ENCODE results near the gene SNRPA1.

Gene SNRPA1

DNA sequence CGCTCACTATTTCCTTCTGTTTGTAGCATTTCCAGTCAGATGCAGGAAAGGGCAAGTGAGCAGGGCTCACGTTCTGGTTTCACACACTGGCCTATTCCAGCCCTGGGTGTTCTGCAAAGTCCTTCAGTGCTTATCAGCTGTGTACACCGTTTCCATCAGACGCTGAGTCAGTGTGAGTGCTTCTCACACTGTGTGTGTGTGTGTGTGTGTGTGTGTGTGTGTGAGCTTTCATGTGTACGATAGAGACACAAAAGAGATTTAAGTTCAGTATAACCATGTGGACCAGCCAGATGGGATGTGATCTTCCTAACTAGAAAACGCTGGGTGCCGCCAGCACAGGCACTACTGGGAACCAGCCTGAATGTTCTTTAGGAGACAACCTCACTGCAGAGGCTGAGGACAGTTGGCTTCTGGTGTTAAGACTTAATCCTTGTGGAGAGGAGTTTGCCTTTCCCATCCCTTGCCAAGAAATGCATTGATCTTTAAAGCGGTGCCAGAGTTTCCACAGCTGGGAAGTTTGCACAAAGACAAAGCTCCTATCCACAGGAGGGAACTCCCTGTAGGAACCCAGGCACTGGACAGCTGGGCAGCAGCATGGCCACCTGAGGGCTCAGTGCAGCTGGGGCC is 39.3 kb downstream of the SNRPA1 start:
- DNase-seq (ENCODE audit: insufficient read length, low spot score) (no peak), FAIRE-seq (no peak)
- TF ChIP-seq, protein P1, sequence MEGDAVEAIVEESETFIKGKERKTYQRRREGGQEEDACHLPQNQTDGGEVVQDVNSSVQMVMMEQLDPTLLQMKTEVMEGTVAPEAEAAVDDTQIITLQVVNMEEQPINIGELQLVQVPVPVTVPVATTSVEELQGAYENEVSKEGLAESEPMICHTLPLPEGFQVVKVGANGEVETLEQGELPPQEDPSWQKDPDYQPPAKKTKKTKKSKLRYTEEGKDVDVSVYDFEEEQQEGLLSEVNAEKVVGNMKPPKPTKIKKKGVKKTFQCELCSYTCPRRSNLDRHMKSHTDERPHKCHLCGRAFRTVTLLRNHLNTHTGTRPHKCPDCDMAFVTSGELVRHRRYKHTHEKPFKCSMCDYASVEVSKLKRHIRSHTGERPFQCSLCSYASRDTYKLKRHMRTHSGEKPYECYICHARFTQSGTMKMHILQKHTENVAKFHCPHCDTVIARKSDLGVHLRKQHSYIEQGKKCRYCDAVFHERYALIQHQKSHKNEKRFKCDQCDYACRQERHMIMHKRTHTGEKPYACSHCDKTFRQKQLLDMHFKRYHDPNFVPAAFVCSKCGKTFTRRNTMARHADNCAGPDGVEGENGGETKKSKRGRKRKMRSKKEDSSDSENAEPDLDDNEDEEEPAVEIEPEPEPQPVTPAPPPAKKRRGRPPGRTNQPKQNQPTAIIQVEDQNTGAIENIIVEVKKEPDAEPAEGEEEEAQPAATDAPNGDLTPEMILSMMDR (IDR thresholded peaks at IDR 0.05; ENCODE audit: insufficient read depth, missing control alignments): no peak

DNA sequence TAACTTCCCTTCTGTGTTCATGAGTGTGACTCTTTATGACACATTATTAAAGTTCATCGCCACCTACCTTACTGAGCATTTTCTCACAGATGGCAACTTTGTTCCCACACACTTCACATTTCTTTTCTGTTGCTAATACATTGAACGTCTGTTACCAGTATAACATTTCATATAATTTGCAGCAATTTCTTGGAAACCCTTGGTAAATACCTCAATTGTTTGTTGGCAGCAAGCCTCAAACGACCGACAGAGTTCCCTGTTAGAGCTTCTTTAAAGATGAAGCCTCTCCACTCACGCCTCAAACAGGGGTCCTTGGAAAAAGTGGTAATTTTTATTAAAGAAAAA is 40.0 kb downstream of the SNRPA1 start:
- TF ChIP-seq, protein P1 (IDR thresholded peaks at IDR 0.05; ENCODE audit: insufficient read depth, missing control alignments): no peak
- DNase-seq (ENCODE audit: insufficient read length, low spot score) (no peak), FAIRE-seq (no peak)

DNA sequence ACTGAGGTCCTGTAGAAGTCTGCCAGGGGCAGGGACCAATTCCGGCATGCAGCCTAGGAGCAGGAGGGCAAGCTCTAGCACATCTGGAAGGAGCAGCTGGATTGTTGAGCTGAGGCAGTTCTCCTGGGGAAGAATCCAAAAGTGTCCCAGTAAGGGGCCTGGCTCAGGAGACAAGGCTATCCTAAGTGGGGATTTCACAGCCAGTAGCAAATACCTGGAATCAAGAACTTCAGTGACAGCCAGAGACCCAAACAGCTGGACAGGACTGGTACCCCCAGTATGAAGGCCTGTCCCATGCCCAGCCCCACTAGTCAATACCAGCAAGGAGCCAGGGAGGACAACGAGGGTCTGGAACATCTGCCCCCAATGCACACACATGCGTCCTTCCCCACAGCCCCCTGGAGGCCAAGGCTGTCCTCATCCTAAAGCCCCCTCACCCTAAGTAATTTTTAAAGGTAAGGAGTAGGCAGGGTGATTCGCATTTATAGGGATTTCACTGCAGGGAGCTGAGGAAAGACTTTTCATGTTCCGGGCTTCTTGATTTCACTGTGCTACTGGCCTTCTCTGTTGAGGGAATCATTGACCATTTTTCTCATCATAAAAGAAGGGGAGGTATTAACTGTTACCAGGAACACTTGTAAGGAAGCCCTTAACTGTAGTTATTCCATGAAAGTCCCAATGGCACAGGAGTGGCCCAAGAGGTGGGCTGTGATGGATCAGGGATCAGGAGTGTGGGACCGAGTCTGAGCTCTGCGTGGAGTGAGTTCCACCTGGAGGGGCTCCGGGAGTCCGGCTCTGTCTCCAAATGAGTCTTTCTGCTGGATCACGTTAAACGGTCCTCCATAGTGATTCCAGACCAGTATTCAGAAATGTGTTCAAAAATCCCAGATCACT is 40.6 kb downstream of the SNRPA1 start:
- TF ChIP-seq, protein P1 (IDR thresholded peaks at IDR 0.05; ENCODE audit: insufficient read depth, missing control alignments): no peak
- DNase-seq (ENCODE audit: insufficient read length, low spot score): no peak
- no peak for FAIRE-seq

DNA sequence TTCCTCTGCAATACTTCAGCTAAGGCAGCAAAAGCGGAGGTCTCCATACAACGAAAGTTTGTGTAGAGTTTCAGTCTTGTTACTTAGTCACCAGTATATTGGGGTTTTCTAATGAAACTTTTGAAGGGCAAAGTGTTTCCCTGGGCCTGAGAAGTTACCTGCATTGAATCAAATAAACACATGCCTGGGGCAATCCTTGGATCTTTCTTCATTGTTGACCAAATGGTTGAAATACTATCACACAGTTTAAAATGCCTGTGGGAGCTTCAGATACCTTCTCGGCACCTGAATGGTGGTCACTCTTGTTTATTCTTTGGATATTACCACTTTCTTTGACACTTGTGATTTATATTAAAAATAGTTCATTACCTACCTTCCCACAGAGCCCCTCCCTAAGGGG is 42.2 kb downstream of the SNRPA1 start:
- FAIRE-seq (no peak), DNase-seq (ENCODE audit: insufficient read length, low spot score) (no peak)
- TF ChIP-seq, protein P1 (IDR thresholded peaks at IDR 0.05; ENCODE audit: insufficient read depth, missing control alignments): no peak

DNA sequence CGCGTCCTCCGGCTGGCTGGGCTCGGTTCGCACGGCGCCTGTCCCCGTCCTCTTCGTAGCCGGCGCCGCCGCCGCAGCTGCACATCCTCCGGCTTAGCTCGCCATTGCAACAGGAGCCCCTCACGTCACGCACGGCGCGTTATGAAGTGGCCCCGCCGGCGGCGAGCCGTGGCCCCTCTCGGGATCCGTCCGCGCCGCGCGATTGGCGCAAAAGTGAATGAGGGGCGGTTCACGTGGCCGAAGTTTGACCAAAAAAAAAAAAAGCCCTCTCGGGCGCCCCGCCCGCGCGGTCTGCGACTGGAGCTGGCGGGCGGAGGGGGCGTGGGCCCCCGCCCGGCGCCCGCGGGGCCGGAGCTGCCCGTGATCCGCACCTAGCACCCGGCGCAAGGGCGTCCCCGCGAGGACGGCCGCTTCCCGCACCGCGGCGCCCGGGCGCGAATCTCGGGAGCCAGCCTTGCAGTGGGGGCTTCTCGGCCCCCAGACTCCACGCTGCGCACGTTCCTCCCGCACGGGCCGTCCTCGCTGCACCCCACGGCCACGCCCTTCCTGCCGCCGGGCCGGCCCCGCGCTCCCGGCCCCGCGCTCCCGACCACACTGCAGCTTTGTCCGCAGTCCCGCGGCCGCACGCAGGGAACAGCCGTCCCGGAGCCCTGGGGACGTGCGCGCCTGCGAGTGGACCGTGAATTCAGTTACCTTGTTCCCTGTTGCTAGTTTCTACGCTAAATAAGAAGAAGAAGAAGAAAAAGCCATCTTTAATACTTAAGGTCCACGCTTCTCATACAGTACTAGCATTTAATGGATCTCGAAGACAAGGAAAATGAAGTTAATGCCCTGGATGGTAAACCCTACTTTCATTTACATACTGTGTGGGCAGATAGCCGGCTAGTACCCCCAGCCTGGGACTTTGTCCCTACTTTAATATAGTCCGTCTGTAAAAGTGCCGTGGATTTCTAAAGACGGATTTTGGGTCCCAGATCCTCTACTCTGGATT is 42.9 kb downstream of the SNRPA1 start, which contains the start of gene CHSY1:
TSS of gene CHSY1 (minus strand) at position 219 of the 991 bp plus-strand sequence. CDS start 592 bp downstream, outside the sequence.
- DNase-seq (ENCODE audit: insufficient read length, low spot score) (peak; percentile 67), FAIRE-seq (no peak)
- TF ChIP-seq, protein P1 (IDR thresholded peaks at IDR 0.05; ENCODE audit: insufficient read depth, missing control alignments): peak; percentile 23

DNA sequence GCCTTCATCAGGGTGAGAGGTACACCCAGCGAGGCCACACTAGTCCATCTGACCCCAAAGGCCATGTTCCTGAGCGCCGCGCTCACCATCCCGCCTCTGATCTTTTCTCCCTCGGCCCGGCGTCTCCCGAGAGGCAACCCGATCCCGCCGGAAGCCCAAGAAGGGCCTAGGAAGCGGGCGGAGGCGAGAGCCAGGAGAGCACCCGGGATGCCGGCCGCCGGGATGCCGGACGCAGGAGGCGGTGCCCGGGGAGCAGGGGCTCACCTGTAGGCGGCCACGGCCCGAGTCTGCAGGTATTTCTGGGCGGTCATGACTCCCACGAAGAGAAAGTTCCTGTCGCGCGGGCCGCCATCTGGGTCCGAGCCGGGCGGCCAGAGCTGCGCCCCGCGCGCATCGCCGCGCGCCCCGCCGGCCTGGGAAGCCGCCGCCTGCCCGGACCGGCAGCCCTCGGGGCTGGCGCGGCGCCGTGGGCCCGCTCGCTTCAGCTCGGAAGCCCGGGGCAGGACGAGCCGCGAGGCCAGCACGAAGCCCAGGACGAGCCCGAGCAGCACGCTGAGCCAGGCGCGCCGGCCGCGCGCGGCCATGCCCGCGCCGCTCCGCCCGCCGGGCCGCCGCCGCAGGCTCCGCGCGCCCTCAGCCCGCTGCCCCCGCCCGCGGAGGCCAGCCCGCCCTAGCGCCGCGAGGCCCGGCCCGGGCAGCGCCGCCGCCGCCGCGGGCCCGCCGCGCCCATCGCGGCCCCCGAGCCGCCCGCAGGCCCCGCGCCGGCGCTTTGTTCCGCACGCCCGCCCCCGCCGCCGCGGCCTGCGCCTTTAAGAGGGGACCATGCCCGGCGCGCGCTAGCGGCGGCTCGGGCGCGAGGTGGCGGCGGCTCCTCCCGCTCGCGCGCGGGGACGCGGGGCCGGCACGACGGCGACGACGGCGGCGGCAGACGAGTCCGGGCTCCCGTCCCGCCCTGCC is 43.9 kb downstream of the SNRPA1 start:
- DNase-seq (ENCODE audit: insufficient read length, low spot score) (no peak), FAIRE-seq (no peak)
- TF ChIP-seq, protein P1 (IDR thresholded peaks at IDR 0.05; ENCODE audit: insufficient read depth, missing control alignments): no peak
